ENCODE results near the gene PPFIA1. TPM values are rescaled to one million over a fixed set of nuclear protein-coding genes. Genes with fewer than 3 reads are reported as not detected.

Gene PPFIA1
- total RNA-seq, 4 donors from 2014 or later: 34.9 to 141 (median 69.7) TPM

DNA sequence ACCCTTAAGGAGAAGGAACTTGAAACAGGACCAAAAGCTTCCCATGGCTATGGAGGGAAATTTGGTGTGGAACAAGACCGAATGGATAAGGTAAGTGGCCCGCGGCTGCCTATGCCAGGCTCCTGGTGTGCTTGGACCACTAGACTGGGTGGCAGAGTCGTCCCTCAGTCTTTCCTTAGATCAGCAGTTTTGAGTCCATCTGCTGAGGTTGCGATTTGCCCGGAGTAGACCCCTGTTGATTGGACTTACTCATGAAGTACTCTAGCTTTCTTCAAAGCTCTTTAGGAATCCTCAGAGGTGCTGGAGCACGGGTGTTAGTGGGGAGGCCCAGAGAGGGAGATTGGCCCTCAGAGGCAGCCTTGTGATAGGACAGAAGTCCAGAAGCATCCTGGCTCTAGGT lies 139.4 kb downstream of the PPFIA1 start:
- DNase-seq (ENCODE audit: low spot score in 2 of 2): no peak
- Histone ChIP-seq H3K27me3 (no peaks in the 10 kb centered on the region), H3K9me3 (no peaks in the 10 kb centered on the region), H3K36me3 (peaks cover 94% of the 10 kb centered on the region), H3K4me1 (no peaks in the 10 kb centered on the region), H3K27ac (no peak overlapping the region), H3K4me3 (no peak overlapping the region)
- WGBS: 92% methylated on average over 7 of the region's 7 CpGs
- TF ChIP-seq CTCF (IDR thresholded peaks at IDR 0.05) (no peak), POLR2A (IDR thresholded peaks at IDR 0.05) (no peak), POLR2AphosphoS5 (IDR thresholded peaks at IDR 0.05) (no peak), EP300 (IDR thresholded peaks at IDR 0.05) (no peak)

DNA sequence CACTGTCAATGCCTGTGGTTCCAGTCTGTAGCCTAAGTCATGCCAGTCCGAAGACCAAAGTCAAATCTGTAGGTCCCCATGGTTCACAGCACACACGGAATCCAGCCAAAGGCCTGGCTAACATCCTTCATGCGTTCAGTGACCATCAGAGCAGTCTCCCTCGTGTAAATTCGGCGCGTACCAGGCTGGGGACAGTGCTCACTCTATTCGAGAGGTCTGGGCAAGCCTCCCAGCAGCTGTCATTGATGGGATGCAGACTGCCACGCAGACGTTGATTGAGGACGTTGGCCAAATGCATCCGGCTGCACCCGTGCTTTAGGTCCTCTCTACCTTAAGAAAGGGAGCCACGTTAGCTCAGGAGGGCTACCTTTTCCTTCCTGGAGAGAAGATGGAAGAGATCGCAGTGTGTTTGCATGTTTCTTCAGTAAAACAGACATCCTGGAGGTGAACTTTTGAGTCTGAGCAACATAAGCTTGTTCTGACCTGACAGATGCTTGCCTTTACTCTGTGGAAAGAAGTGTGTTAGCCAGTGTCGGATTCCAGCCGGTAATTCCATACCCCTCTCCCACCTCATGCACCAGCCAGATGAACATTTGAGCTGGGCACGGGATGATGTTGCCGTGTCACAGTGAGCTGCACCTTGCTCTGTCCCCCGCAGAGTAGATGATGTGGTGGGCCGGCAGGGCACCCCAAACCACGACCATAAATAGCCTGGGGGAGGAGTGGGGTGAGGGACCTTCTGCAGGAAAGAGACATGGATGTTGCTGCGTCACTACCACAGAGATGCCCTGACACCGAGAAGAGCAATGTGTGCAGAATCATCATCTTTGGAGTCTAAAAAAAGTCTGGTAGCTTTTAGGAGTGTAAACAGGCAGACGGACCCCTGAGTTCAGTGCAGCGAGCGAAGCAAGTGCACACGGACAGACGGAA lies 140.1 kb downstream of the PPFIA1 start:
- DNase-seq (ENCODE audit: low spot score in 2 of 2): no peak
- WGBS: 87% methylated on average over 26 of the region's 29 CpGs
- Histone ChIP-seq H3K27me3 (no peaks in the 10 kb centered on the region), H3K9me3 (no peaks in the 10 kb centered on the region), H3K36me3 (peaks cover 99% of the 10 kb centered on the region), H3K27ac (no peak overlapping the region), H3K4me1 (peaks cover 6% of the 10 kb centered on the region), H3K4me3 (no peak overlapping the region)
- TF ChIP-seq POLR2AphosphoS5 (IDR thresholded peaks at IDR 0.05) (no peak), EP300 (IDR thresholded peaks at IDR 0.05) (no peak), POLR2A (IDR thresholded peaks at IDR 0.05) (no peak), CTCF (IDR thresholded peaks at IDR 0.05) (no peak)

GRCh38 chr11:70411713-70412452 lies 141.4 kb downstream of the PPFIA1 start:
- WGBS: 98% methylated on average over 14 of the region's 15 CpGs
- Histone ChIP-seq H3K27ac (no peak overlapping the region), H3K4me3 (no peak overlapping the region), H3K27me3 (no peaks in the 10 kb centered on the region), H3K36me3 (peaks cover 100% of the 10 kb centered on the region), H3K9me3 (no peaks in the 10 kb centered on the region), H3K4me1 (peaks cover 6% of the 10 kb centered on the region)
- TF ChIP-seq POLR2A (IDR thresholded peaks at IDR 0.05) (no peak), EP300 (IDR thresholded peaks at IDR 0.05) (no peak), CTCF (IDR thresholded peaks at IDR 0.05) (no peak), POLR2AphosphoS5 (IDR thresholded peaks at IDR 0.05) (no peak)
- DNase-seq (ENCODE audit: low spot score in 2 of 2): no peak

DNA sequence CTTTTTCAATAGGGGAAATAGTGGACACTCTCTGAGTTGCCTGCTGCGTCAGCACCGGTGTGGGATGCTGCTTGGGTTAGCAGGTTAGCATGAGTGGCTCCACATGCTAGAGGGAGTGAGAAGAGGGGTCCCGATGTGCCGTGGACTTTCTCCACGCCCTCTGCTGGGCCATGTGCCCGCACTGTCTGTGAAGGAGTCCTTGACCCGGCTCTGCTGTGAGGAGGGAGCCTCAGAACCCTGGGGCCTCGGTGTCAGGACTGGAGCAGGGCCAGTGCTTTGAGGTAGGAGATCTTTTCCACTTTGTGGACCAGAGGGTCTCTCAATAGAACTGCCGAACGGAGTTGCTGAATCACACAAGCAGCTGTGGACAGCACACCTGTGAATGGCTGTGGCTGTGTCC lies 142.7 kb downstream of the PPFIA1 start:
- H3K27ac ChIP-seq: no peak overlapping the region
- TF ChIP-seq CTCF (IDR thresholded peaks at IDR 0.05) (no peak), POLR2AphosphoS5 (IDR thresholded peaks at IDR 0.05) (no peak), POLR2A (IDR thresholded peaks at IDR 0.05) (no peak), EP300 (IDR thresholded peaks at IDR 0.05) (no peak)

More for the DNA sequence above, 142.7 kb downstream of the PPFIA1 start:
- Histone ChIP-seq H3K9me3 (no peaks in the 10 kb centered on the region), H3K36me3 (peaks cover 100% of the 10 kb centered on the region), H3K4me3 (no peak overlapping the region), H3K4me1 (peaks cover 6% of the 10 kb centered on the region), H3K27me3 (no peaks in the 10 kb centered on the region)
- no peak for DNase-seq (ENCODE audit: low spot score in 2 of 2)
- WGBS: 89% methylated on average over 10 of the region's 10 CpGs
